Tibial nerve (tissue), 4 donors: Measurements from ENCODE around the gene GOPC. TPM values are rescaled to one million over a fixed set of nuclear protein-coding genes. Genes with fewer than 3 reads are reported as not detected.

Experiments used
- DNase-seq, 2 donors: peaks; one replicate each; pipeline ENCODE4 v3.0.0-alpha.2; 2019; ENCODE audit warnings: low spot score in 2 of 2
- H3K27ac ChIP-seq, 4 donors: fragments of 200-600 bp; sonication (generic) in 3 of 4; one replicate each; pipeline ENCODE4 v1.5.1; 2017 to 2019; ENCODE audit warnings: mild to moderate bottlenecking in 1 of 4
- H3K27me3 ChIP-seq, 2 donors: fragments of 200-600 bp; sonication (generic) in 1 of 2; one replicate each; pipeline versions ENCODE4 v1.5.1 to v1.6.0; 2017 to 2019
- H3K36me3 ChIP-seq, 3 donors: fragments of 200-600 bp; sonication (generic); one replicate each; pipeline ENCODE4 v1.5.1; 2018 to 2019
- H3K4me1 ChIP-seq, 4 donors: fragments of 200-600 bp; sonication (generic) in 3 of 4; one replicate each; pipeline ENCODE4 v1.5.1; 2017 to 2019
- H3K4me3 ChIP-seq, 4 donors: fragments of 200-600 bp; sonication (generic) in 3 of 4; one replicate each; pipeline ENCODE4 v1.5.1; 2017 to 2019; ENCODE audit warnings: mild to moderate bottlenecking in 1 of 4, moderate library complexity in 1 of 4
- H3K9me3 ChIP-seq, 4 donors: fragments of 200-600 bp; sonication (generic) in 3 of 4; one replicate each; pipeline ENCODE4 v1.5.1; 2017 to 2019
- CTCF ChIP-seq, 5 experiments: fragments of 200-600 bp in 3 of 5; fragments of 450-650 bp in 2 of 5; sonication (generic) in 3 of 5; IDR thresholded peaks; one replicate each; pipeline ENCODE4 v1.5.1; 2016 to 2019; ENCODE audit warnings: antibody characterized with exemption in 5 of 5, mild to moderate bottlenecking in 3 of 5, moderate library complexity in 2 of 5
- EP300 ChIP-seq, 2 donors: sonication (generic); formaldehyde crosslinking; IDR thresholded peaks; one replicate each; pipeline ENCODE4 v1.6.1; 2017; ENCODE audit warnings: antibody characterized with exemption in 2 of 2, mild to moderate bottlenecking in 1 of 2
- POLR2A ChIP-seq, 2 donors: fragments of 450-650 bp; IDR thresholded peaks; one replicate each; pipeline ENCODE4 v1.6.1; 2017; ENCODE audit warnings: antibody characterized with exemption in 2 of 2, mild to moderate bottlenecking in 2 of 2, moderate library complexity in 2 of 2
- WGBS, 2 donors: methylation state at CpG; one replicate each; pipeline ENCODE4 v1.1.5; 2018; 5-methylcytosine and 5-hydroxymethylcytosine counted together
- total RNA-seq, 4 donors: library from RNA; depleted of rRNA; stranded (reverse); fragments of >200 nt; gene quantifications; one replicate each; pipeline ENCODE4 v1.1.0, GENCODE V29; 2016

GOPC gene
- total RNA-seq, 4 donors from 2014 or later: 25.5 to 34.1 (median 31.0) TPM

GRCh38 chr6:117568831-117569410 is 33.4 kb downstream of the GOPC start:
- TF ChIP-seq EP300 (IDR thresholded peaks at IDR 0.05) (no peak), POLR2A (IDR thresholded peaks at IDR 0.05) (no peak), CTCF (IDR thresholded peaks at IDR 0.05) (no peak)
- Histone ChIP-seq H3K4me3 (no peak overlapping the region), H3K27ac (no peak overlapping the region), H3K9me3 (no peaks in the 10 kb centered on the region), H3K36me3 (peaks cover 0 to 58% (median 0%) of the 10 kb centered on the region in 3 donors), H3K4me1 (no peaks in the 10 kb centered on the region), H3K27me3 (no peaks in the 10 kb centered on the region)
- 0% methylated on average over 1 of the region's 1 CpG for WGBS, 2 donors
- no peak for DNase-seq

- 93 to 96% methylated on average over 2 of the region's 2 CpGs for WGBS, 2 donors
- no peaks in the 10 kb centered on the region for H3K4me1 ChIP-seq
- no peak overlapping the region for H3K4me3 ChIP-seq
- peaks cover 0 to 57% (median 0%) of the 10 kb centered on the region in 3 donors for H3K36me3 ChIP-seq
- no peaks in the 10 kb centered on the region for H3K27me3 ChIP-seq
- H3K9me3 ChIP-seq: no peaks in the 10 kb centered on the region
- TF ChIP-seq POLR2A (IDR thresholded peaks at IDR 0.05) (no peak), CTCF (IDR thresholded peaks at IDR 0.05) (no peak), EP300 (IDR thresholded peaks at IDR 0.05) (no peak)
- no peak overlapping the region for H3K27ac ChIP-seq
- no peak for DNase-seq
Measured at GRCh38 chr6:117568247-117568646, 34.1 kb downstream of the GOPC start.

- TF ChIP-seq EP300 (IDR thresholded peaks at IDR 0.05) (no peak), CTCF (IDR thresholded peaks at IDR 0.05) (no peak), POLR2A (IDR thresholded peaks at IDR 0.05) (no peak)
- Histone ChIP-seq H3K9me3 (no peaks in the 10 kb centered on the region), H3K27me3 (no peaks in the 10 kb centered on the region), H3K27ac (no peak overlapping the region), H3K4me1 (no peaks in the 10 kb centered on the region), H3K36me3 (peaks cover 0 to 68% (median 0%) of the 10 kb centered on the region in 3 donors), H3K4me3 (no peak overlapping the region)
- 74 to 85% methylated on average over 1 of the region's 1 CpG for WGBS, 2 donors
- no peak for DNase-seq
Measured at GRCh38 chr6:117564681-117565080, 37.6 kb downstream of the GOPC start.

GRCh38 chr6:117561128-117561527 is 41.2 kb downstream of the GOPC start:
- H3K36me3 ChIP-seq: peaks cover 0 to 32% (median 0%) of the 10 kb centered on the region in 3 donors

More at GRCh38 chr6:117561128-117561527, 41.2 kb downstream of the GOPC start:
- Histone ChIP-seq H3K4me1 (peaks cover 0 to under 1% (median 0%) of the 10 kb centered on the region in 4 donors), H3K27me3 (no peaks in the 10 kb centered on the region), H3K4me3 (no peak overlapping the region), H3K27ac (no peak overlapping the region), H3K9me3 (no peaks in the 10 kb centered on the region)
- 84 to 86% methylated on average over 3 of the region's 3 CpGs for WGBS, 2 donors
- no peak for DNase-seq
- TF ChIP-seq CTCF (IDR thresholded peaks at IDR 0.05) (no peak), POLR2A (IDR thresholded peaks at IDR 0.05) (no peak), EP300 (IDR thresholded peaks at IDR 0.05) (no peak)
